HL-60 (cell line): ENCODE results near the gene SRP9.
A peak's percentile ranks its signal among the peaks of the same experiment; 100 is the strongest.

Source experiments
- DNase-seq, 2 experiments: peaks; one replicate each; pipeline ENCODE4 v3.0.0-alpha.2; 2010 to 2020; ENCODE audit warnings: low read depth in 1 of 2, low spot score in 1 of 2
- H3K27ac ChIP-seq: fragments of 250-450 bp; sonication (Bioruptor Pico); replicated peaks from 2 replicates; pipeline ENCODE4 v1.5.1; 2020; ENCODE audit warnings: mild to moderate bottlenecking, moderate library complexity
- H3K27me3 ChIP-seq: fragments of 250-450 bp; sonication (Bioruptor Pico); 2 replicates; pipeline ENCODE4 v1.5.1; 2021; ENCODE audit warnings: mild to moderate bottlenecking, moderate library complexity; ENCODE audit not compliant: insufficient read depth, poor library complexity, severe bottlenecking
- H3K4me3 ChIP-seq: replicated peaks from 2 replicates; pipeline ENCODE4 v1.5.1; 2011; ENCODE audit warnings: mild to moderate bottlenecking, control low read depth, low read length; ENCODE audit not compliant: insufficient read depth
- GABPA ChIP-seq: IDR thresholded peaks from 2 replicates; pipeline ENCODE4 v1.6.1; 2012; ENCODE audit warnings: low read depth
- POLR2AphosphoS5 ChIP-seq: IDR thresholded peaks from 2 replicates; pipeline ENCODE4 v1.6.1; 2012; ENCODE audit warnings: low read depth
- SPI1 ChIP-seq: IDR thresholded peaks from 2 replicates; pipeline ENCODE4 v1.6.1; 2012; ENCODE audit warnings: low read depth, mild to moderate bottlenecking, borderline replicate concordance
- TF ChIP-seq, protein P1 (sequence below): IDR thresholded peaks from one replicate; pipeline ENCODE4 v1.5.1; 2011; ENCODE audit warnings: low read length, control low read depth, inconsistent platforms; ENCODE audit not compliant: insufficient read depth
- TF ChIP-seq, protein P2 (sequence below): IDR thresholded peaks from 2 replicates; pipeline ENCODE4 v1.6.1; 2012; ENCODE audit warnings: low read depth; ENCODE audit not compliant: insufficient replicate concordance

Gene SRP9

DNA sequence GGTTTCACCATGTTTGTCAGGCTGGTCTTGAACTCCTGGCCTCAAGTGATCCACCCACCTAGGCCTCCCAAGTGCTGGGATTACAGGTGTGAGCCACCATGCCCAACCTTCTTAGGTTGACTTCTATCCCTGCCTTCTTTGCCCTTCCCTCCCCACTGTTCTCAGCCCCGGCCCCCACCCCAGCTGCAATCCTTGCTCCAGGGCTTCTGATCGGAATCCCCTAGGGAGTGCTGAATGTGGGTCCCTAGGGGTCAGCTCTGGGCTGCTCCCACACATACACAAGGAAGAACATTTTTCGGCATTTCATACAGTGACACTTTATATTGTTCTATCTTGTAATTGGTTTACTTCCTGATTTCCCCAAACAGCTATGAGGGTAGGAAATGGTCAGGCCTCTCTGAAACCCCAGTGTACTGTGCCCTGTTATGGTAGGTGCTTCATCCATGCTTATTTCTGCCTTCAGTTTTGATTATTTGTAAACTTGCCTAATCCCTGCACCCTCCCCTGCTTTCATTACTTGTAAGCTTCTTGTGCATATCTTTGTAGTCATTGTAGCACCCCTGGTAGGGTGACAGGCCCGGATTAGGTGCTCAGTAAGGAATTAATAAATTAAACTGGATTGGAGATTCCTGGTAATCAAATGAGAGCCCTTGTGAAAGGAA lies 5.8 kb upstream of the SRP9 start:
- no peak overlapping the region for H3K4me3 ChIP-seq
- no peak for TF ChIP-seq SPI1
- no peak overlapping the region; the same call in 1 of the 2 replicates for H3K27ac ChIP-seq
- H3K27me3 ChIP-seq, result no peaks in the 10 kb centered on the region
- DNase-seq, result no peak

DNA sequence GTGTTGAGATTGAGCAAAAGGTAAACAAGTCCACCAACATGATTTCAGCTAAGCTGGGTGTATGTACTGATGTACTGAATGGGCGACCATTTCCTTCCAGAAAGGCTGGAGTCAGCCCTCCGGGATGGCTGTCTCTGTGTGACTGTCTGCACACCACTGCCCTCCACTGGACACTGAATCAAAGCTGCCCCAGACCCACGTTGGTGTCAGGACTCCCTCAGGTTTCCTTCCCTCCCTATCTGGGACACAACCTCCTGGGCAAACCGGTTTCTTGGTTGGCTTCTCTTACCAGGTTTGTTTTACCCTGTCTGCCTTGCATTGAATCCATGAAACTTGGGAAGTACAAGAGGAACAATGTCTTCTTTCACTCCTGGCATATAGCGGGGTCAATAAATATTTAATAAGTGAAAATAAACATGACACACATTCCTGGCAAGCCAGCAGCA lies 5.3 kb upstream of the SRP9 start:
- Histone ChIP-seq H3K27me3 (no peaks in the 10 kb centered on the region), H3K4me3 (no peak overlapping the region), H3K27ac (no peak overlapping the region)
- TF ChIP-seq SPI1 (no peak), POLR2AphosphoS5 (no peak), GABPA (no peak)
- TF ChIP-seq, protein P1, sequence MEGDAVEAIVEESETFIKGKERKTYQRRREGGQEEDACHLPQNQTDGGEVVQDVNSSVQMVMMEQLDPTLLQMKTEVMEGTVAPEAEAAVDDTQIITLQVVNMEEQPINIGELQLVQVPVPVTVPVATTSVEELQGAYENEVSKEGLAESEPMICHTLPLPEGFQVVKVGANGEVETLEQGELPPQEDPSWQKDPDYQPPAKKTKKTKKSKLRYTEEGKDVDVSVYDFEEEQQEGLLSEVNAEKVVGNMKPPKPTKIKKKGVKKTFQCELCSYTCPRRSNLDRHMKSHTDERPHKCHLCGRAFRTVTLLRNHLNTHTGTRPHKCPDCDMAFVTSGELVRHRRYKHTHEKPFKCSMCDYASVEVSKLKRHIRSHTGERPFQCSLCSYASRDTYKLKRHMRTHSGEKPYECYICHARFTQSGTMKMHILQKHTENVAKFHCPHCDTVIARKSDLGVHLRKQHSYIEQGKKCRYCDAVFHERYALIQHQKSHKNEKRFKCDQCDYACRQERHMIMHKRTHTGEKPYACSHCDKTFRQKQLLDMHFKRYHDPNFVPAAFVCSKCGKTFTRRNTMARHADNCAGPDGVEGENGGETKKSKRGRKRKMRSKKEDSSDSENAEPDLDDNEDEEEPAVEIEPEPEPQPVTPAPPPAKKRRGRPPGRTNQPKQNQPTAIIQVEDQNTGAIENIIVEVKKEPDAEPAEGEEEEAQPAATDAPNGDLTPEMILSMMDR, result peak; percentile 80
- TF ChIP-seq, protein P2, sequence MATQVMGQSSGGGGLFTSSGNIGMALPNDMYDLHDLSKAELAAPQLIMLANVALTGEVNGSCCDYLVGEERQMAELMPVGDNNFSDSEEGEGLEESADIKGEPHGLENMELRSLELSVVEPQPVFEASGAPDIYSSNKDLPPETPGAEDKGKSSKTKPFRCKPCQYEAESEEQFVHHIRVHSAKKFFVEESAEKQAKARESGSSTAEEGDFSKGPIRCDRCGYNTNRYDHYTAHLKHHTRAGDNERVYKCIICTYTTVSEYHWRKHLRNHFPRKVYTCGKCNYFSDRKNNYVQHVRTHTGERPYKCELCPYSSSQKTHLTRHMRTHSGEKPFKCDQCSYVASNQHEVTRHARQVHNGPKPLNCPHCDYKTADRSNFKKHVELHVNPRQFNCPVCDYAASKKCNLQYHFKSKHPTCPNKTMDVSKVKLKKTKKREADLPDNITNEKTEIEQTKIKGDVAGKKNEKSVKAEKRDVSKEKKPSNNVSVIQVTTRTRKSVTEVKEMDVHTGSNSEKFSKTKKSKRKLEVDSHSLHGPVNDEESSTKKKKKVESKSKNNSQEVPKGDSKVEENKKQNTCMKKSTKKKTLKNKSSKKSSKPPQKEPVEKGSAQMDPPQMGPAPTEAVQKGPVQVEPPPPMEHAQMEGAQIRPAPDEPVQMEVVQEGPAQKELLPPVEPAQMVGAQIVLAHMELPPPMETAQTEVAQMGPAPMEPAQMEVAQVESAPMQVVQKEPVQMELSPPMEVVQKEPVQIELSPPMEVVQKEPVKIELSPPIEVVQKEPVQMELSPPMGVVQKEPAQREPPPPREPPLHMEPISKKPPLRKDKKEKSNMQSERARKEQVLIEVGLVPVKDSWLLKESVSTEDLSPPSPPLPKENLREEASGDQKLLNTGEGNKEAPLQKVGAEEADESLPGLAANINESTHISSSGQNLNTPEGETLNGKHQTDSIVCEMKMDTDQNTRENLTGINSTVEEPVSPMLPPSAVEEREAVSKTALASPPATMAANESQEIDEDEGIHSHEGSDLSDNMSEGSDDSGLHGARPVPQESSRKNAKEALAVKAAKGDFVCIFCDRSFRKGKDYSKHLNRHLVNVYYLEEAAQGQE, result no peak
- DNase-seq, result peak in 1 of 2 experiments; percentile 83

DNA sequence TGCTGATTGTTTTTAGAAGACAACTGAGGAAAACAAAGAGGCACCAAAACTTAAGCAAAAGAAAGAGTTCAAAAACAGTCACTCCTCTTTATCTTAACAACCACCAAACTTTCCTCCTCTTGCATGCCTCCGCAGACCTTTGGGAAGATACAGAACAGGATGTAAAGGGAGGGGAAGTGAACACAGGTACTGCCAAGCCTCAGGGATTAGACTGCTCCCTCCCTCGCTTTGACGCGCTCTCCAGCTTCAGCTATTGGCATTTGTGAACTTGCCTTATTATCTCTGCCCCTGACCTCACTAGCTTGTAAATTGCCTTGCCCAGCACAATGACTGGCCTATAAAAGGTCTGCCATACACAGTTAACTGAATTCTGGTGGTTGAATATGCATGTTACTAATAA lies 4.8 kb upstream of the SRP9 start:
- DNase-seq, result no peak
- H3K27me3 ChIP-seq, result no peaks in the 10 kb centered on the region
- no peak for TF ChIP-seq GABPA
- TF ChIP-seq, protein P1, result no peak
- TF ChIP-seq, protein P2, result no peak
- TF ChIP-seq POLR2AphosphoS5, result no peak
- TF ChIP-seq SPI1, result no peak
- H3K27ac ChIP-seq, result no peak overlapping the region
- H3K4me3 ChIP-seq, result no peak overlapping the region

DNA sequence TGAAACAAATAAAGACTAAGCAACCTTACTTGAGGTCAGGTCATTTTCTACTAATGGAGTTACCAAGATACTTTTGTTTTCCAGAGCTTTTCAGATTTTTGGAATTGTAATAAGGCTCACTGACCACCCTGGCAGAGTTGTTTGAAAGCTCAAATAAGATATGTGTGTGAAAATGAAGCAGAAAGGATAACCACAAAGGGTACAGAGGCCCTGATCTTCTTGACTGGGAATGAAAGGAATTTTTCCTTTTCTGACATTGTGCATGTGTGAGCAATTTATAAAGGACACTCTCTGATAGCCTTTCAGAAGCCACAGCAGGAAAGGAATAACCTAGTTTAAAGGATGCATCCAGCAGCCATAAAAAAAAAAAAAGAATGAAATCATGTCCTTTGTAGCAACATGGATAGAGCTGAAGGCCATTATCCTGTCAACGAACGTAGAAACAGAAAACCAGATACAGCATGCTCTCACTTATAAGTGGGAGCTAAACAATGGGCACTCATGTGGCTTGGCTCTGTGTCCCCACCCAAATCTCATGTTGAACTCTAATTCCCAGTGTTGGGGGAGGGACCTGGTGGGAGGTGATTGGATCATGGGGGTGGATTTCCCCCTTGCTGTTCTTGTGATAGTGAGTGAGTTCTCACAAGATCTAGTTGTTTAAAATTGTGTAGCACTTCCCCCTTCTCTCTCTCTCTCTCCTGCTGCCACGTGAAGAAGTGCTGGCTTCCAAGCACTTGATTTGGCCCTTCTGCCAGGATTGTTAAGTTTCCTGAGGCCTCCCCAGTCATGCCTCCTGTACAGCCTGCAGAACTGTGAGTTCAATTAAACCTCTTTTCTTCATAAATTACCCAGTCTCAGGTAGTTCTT lies 3.1 kb upstream of the SRP9 start:
- H3K27ac ChIP-seq, result no peak overlapping the region
- H3K27me3 ChIP-seq, result no peaks in the 10 kb centered on the region
- no peak overlapping the region for H3K4me3 ChIP-seq
- TF ChIP-seq GABPA (no peak), SPI1 (no peak), POLR2AphosphoS5 (no peak)
- TF ChIP-seq, protein P2, result no peak
- TF ChIP-seq, protein P1, result no peak
- DNase-seq, result no peak
